ENCODE results near the gene TMEM185A. TPM values are rescaled to one million over a fixed set of nuclear protein-coding genes. Genes with fewer than 3 reads are reported as not detected.

Gene TMEM185A
- total and polyA plus RNA-seq, 2 donors (not counting 1 experiment from before 2014, with no cell fraction given): 17.3 to 24.9 TPM

- no peak overlapping the region for H3K4me2 ChIP-seq (ENCODE audit: extremely low read depth, insufficient read depth, low read length)
- no peak for TF ChIP-seq CTCF (conservative IDR thresholded peaks at IDR 0.05 in 1 of 2, IDR thresholded peaks at IDR 0.05 in 1 of 2; ENCODE audit: low read depth in 1 of 2, low read length in 2 of 2)
- H3K27ac ChIP-seq (ENCODE audit: insufficient read depth, low read length): no peak overlapping the region
- no peak overlapping the region for H3K4me3 ChIP-seq (replicated peaks in 1 of 4; ENCODE audit: control extremely low read depth in 1 of 4, insufficient read depth in 1 of 4, low read depth in 3 of 4, low read length in 4 of 4)
- no peaks in the 10 kb centered on the region for H3K4me1 ChIP-seq (ENCODE audit: control insufficient read depth, extremely low read depth, insufficient read depth, low read length)
- H3K79me2 ChIP-seq (ENCODE audit: control insufficient read depth, insufficient read depth, low read length): no peaks in the 10 kb centered on the region
- no peaks in the 10 kb centered on the region for H3K36me3 ChIP-seq (ENCODE audit: control insufficient read depth, insufficient read depth, low read length)
- H3K9me3 ChIP-seq (ENCODE audit: control insufficient read depth, insufficient read depth, low read depth, low read length): no peaks in the 10 kb centered on the region
- no peak overlapping the region for H2AFZ ChIP-seq (ENCODE audit: low read length)
- H3K27me3 ChIP-seq (ENCODE audit: control insufficient read depth, insufficient read depth, low read length): no peaks in the 10 kb centered on the region
- no peaks in the 10 kb centered on the region for H4K20me1 ChIP-seq (ENCODE audit: control insufficient read depth, extremely low read depth, insufficient read depth, low read length)
- H3K9ac ChIP-seq (ENCODE audit: insufficient read depth, low read length): no peak overlapping the region
- DNase-seq (ENCODE audit: low read depth in 2 of 2): no peak
These were observed 17.3 kb upstream of the TMEM185A start for GRCh38 chrX:149648932-149649331.

- TF ChIP-seq CTCF (conservative IDR thresholded peaks at IDR 0.05 in 1 of 2, IDR thresholded peaks at IDR 0.05 in 1 of 2; ENCODE audit: low read depth in 1 of 2, low read length in 2 of 2) (no peak), EZH2 (IDR thresholded peaks at IDR 0.05; ENCODE audit: low read length, missing control alignments) (no peak)
- no peak overlapping the region for H3K9ac ChIP-seq (ENCODE audit: insufficient read depth, low read length)
- no peaks in the 10 kb centered on the region for H3K27me3 ChIP-seq (ENCODE audit: control insufficient read depth, insufficient read depth, low read length)
- no peak overlapping the region for H2AFZ ChIP-seq (ENCODE audit: low read length)
- no peak overlapping the region for H3K4me2 ChIP-seq (ENCODE audit: extremely low read depth, insufficient read depth, low read length)
- H3K36me3 ChIP-seq (ENCODE audit: control insufficient read depth, insufficient read depth, low read length): no peaks in the 10 kb centered on the region
- H3K4me3 ChIP-seq (replicated peaks in 1 of 4; ENCODE audit: control extremely low read depth in 1 of 4, insufficient read depth in 1 of 4, low read depth in 3 of 4, low read length in 4 of 4): no peak overlapping the region
- no peak for DNase-seq (ENCODE audit: low read depth in 2 of 2)
- no peak overlapping the region for H3K27ac ChIP-seq (ENCODE audit: insufficient read depth, low read length)
- H3K9me3 ChIP-seq (ENCODE audit: control insufficient read depth, insufficient read depth, low read depth, low read length): no peaks in the 10 kb centered on the region
- no peaks in the 10 kb centered on the region for H4K20me1 ChIP-seq (ENCODE audit: control insufficient read depth, extremely low read depth, insufficient read depth, low read length)
- no peaks in the 10 kb centered on the region for H3K4me1 ChIP-seq (ENCODE audit: control insufficient read depth, extremely low read depth, insufficient read depth, low read length)
- H3K79me2 ChIP-seq (ENCODE audit: control insufficient read depth, insufficient read depth, low read length): no peaks in the 10 kb centered on the region
These were observed 15.9 kb upstream of the TMEM185A start for GRCh38 chrX:149647505-149647904.

DNA sequence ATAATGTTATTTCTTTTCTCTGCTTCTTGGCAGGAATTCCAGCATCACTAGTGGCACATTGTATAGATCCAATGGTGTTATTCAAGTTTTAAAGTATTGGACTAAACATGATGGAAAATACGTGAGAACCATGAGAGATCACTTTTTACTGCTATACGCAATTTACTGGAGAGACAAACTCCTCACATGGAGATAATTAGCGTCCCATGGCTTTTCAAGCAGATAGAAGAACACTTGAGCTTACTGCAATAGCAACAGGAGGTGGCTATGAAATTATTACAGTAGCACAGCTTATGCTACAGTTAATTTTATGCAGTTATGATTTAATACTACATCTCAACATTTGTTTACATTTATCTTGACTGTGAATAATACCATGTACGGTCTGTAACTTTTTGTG, 11.9 kb upstream of the TMEM185A start:
- Histone ChIP-seq H4K20me1 (ENCODE audit: control insufficient read depth, extremely low read depth, insufficient read depth, low read length) (no peaks in the 10 kb centered on the region), H3K4me2 (ENCODE audit: extremely low read depth, insufficient read depth, low read length) (no peak overlapping the region), H3K79me2 (ENCODE audit: control insufficient read depth, insufficient read depth, low read length) (no peaks in the 10 kb centered on the region), H3K27ac (ENCODE audit: insufficient read depth, low read length) (no peak overlapping the region), H3K4me1 (ENCODE audit: control insufficient read depth, extremely low read depth, insufficient read depth, low read length) (no peaks in the 10 kb centered on the region), H3K27me3 (ENCODE audit: control insufficient read depth, insufficient read depth, low read length) (no peaks in the 10 kb centered on the region), H3K9me3 (ENCODE audit: control insufficient read depth, insufficient read depth, low read depth, low read length) (no peaks in the 10 kb centered on the region), H3K4me3 (replicated peaks in 1 of 4; ENCODE audit: control extremely low read depth in 1 of 4, insufficient read depth in 1 of 4, low read depth in 3 of 4, low read length in 4 of 4) (no peak overlapping the region), H3K9ac (ENCODE audit: insufficient read depth, low read length) (no peak overlapping the region), H3K36me3 (ENCODE audit: control insufficient read depth, insufficient read depth, low read length) (no peaks in the 10 kb centered on the region), H2AFZ (ENCODE audit: low read length) (no peak overlapping the region)
- TF ChIP-seq EZH2 (IDR thresholded peaks at IDR 0.05; ENCODE audit: low read length, missing control alignments) (no peak), CTCF (conservative IDR thresholded peaks at IDR 0.05 in 1 of 2, IDR thresholded peaks at IDR 0.05 in 1 of 2; ENCODE audit: low read depth in 1 of 2, low read length in 2 of 2) (no peak)
- no peak for DNase-seq (ENCODE audit: low read depth in 2 of 2)
